ENCODE data around the gene ZFP92.
"Not testable (repeated sequence)": the region's sequence is repeated elsewhere in the genome, so short reads cannot be mapped to it uniquely, and the experiment has no call there.

ZFP92 gene

GRCh38 chrX:153387345-153387744 is 23.9 kb upstream of the ZFP92 start:
- DNase-seq = no peak

- DNase-seq = no peak
Measured at GRCh38 chrX:153387987-153388721, 23.1 kb upstream of the ZFP92 start.

GRCh38 chrX:153388722-153389459 is 22.4 kb upstream of the ZFP92 start:
- no peak for DNase-seq

GRCh38 chrX:153389460-153389768 is 21.9 kb upstream of the ZFP92 start:
- not testable (repeated sequence) for DNase-seq

GRCh38 chrX:153392642-153393321 is 18.5 kb upstream of the ZFP92 start:
- no peak for DNase-seq

- DNase-seq = no peak
Measured at GRCh38 chrX:153394612-153395011, 16.7 kb upstream of the ZFP92 start.

- DNase-seq = no peak
Measured at GRCh38 chrX:153395613-153396319, 15.5 kb upstream of the ZFP92 start.

GRCh38 chrX:153396320-153397195 is 14.7 kb upstream of the ZFP92 start:
- DNase-seq = no peak

GRCh38 chrX:153397256-153397960 is 13.9 kb upstream of the ZFP92 start:
- no peak for DNase-seq

GRCh38 chrX:153398275-153398960 is 12.9 kb upstream of the ZFP92 start:
- DNase-seq = no peak

GRCh38 chrX:153400146-153401132 is 10.8 kb upstream of the ZFP92 start:
- no peak for DNase-seq

GRCh38 chrX:153401133-153401764 is 10.0 kb upstream of the ZFP92 start, which contains the start of gene PNMA6E:
PNMA6E (minus strand) TSS chrX:153401350; CDS start chrX:153398849, 2,501 bp downstream.
- no peak for DNase-seq

- DNase-seq = not testable (repeated sequence)
Measured at GRCh38 chrX:153404333-153404732, 6.9 kb upstream of the ZFP92 start.

GRCh38 chrX:153405426-153405825 is 5.8 kb upstream of the ZFP92 start:
- DNase-seq = no peak

- DNase-seq = no peak
Measured at GRCh38 chrX:153406011-153406410, 5.3 kb upstream of the ZFP92 start.

- no peak for DNase-seq
Measured at GRCh38 chrX:153406903-153407302, 4.4 kb upstream of the ZFP92 start.

GRCh38 chrX:153407736-153408135 is 3.5 kb upstream of the ZFP92 start:
- DNase-seq = no peak

- no peak for DNase-seq
Measured at GRCh38 chrX:153408221-153408721, 3.0 kb upstream of the ZFP92 start.

GRCh38 chrX:153408871-153409351 is 2.4 kb upstream of the ZFP92 start:
- no peak for DNase-seq
